ENCODE results near the gene NGFR. TPM values are rescaled to one million over a fixed set of nuclear protein-coding genes. Genes with fewer than 3 reads are reported as not detected.
A peak's percentile ranks its signal among the peaks of the same experiment; 100 is the strongest.
"Not testable (repeated sequence)": the region's sequence is repeated elsewhere in the genome, so short reads cannot be mapped to it uniquely, and the experiment has no call there.

NGFR gene
- total RNA-seq, 1 donor from 2014 or later = 14.7 TPM

DNA sequence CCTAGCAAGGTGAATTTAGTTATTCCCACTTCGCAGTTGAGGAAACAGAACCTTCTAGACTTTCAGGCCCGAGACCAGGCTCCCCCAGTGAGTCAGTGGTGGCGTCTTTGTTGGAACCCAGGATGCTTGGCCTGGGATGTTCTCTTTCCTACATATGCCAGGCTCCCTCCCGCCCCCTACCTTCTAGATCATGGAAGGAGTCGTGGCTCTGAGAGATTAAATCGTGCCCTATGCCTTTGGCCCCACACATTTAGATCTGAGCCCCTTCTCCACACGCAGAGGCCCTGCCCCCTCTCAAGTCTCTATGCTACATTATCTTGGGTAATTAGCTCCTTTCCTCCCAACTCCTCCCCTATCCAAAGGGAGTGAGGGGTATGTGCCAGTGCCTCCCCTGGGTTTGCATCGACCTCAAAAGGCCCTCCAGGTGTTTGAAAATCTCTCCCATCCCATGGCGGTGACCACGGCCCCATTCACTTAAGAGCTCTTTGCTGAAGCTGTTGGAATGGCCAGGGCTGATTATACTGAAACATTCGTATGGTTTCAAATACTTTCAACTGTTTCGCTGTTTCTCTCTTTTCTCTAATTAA, 3.0 kb downstream of the NGFR start:
- H3K4me3 Mint-ChIP-seq = peak overlapping the region; percentile 70
- no peak overlapping the region for H3K27ac Mint-ChIP-seq
- no peak for DNase-seq (ENCODE audit: low spot score in 2 of 2, unreplicated experiment in 2 of 2)
- peaks cover 62% of the 10 kb centered on the region for H3K27me3 Mint-ChIP-seq (ENCODE audit: low read depth)
- H3K4me1 Mint-ChIP-seq = peaks cover 37% of the 10 kb centered on the region
- no peaks in the 10 kb centered on the region for H3K36me3 Mint-ChIP-seq
- H3K9me3 Mint-ChIP-seq = no peaks in the 10 kb centered on the region
- TF ChIP-seq, protein P1, sequence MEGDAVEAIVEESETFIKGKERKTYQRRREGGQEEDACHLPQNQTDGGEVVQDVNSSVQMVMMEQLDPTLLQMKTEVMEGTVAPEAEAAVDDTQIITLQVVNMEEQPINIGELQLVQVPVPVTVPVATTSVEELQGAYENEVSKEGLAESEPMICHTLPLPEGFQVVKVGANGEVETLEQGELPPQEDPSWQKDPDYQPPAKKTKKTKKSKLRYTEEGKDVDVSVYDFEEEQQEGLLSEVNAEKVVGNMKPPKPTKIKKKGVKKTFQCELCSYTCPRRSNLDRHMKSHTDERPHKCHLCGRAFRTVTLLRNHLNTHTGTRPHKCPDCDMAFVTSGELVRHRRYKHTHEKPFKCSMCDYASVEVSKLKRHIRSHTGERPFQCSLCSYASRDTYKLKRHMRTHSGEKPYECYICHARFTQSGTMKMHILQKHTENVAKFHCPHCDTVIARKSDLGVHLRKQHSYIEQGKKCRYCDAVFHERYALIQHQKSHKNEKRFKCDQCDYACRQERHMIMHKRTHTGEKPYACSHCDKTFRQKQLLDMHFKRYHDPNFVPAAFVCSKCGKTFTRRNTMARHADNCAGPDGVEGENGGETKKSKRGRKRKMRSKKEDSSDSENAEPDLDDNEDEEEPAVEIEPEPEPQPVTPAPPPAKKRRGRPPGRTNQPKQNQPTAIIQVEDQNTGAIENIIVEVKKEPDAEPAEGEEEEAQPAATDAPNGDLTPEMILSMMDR (IDR thresholded peaks at IDR 0.05; ENCODE audit: unreplicated experiment) = no peak

DNA sequence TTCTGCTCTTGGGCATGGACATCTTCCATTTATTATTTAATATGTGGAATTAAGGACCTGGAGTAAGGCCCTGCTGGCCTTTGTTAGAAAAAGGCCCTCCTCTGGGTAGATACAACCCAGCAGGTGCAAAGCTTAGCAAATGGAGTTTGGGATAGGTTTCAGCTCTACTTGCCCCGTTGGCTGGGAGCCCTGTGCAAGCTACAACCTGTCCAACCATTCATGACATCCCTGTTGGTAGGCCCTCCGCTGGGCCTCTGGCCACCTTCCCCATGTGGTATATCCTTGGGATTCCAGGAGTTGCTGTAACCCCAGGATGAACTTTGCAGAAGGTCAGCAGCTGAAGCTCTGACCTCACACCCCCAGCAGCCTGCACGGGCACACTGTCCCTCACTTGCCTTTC, 6.4 kb downstream of the NGFR start:
- Mint-ChIP-seq H3K4me1 (peaks cover 40% of the 10 kb centered on the region), H3K27ac (no peak overlapping the region), H3K9me3 (no peaks in the 10 kb centered on the region), H3K4me3 (no peak overlapping the region), H3K27me3 (ENCODE audit: low read depth) (peaks cover 35% of the 10 kb centered on the region), H3K36me3 (no peaks in the 10 kb centered on the region)
- DNase-seq (ENCODE audit: low spot score in 2 of 2, unreplicated experiment in 2 of 2) = no peak
- TF ChIP-seq, protein P1 (IDR thresholded peaks at IDR 0.05; ENCODE audit: unreplicated experiment) = no peak

DNA sequence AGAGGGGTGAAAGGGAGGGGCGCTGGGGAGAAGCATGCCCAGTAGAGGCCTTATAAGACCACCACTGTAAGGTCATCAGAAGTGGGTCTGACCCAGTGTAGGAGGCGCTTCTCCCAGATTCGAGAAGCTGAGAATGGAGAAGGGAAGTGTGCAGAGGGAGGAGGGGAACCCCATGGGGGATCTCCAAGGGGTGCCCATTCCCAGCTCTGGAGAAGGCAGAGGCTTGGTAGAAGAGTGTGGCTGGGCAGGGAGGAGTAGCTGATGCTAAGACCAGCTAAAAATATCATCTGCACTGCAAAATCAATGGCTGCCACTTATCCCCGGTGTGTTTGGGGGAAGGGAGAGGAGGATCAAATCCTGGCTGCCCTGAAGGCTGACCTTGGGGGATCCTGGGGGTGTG, 7.2 kb downstream of the NGFR start:
- DNase-seq (ENCODE audit: low spot score in 2 of 2, unreplicated experiment in 2 of 2) = no peak
- no peak overlapping the region for H3K4me3 Mint-ChIP-seq
- TF ChIP-seq, protein P1 (IDR thresholded peaks at IDR 0.05; ENCODE audit: unreplicated experiment) = no peak
- H3K36me3 Mint-ChIP-seq = no peaks in the 10 kb centered on the region
- no peaks in the 10 kb centered on the region for H3K9me3 Mint-ChIP-seq
- peaks cover 45% of the 10 kb centered on the region for H3K4me1 Mint-ChIP-seq
- H3K27me3 Mint-ChIP-seq (ENCODE audit: low read depth) = peaks cover 27% of the 10 kb centered on the region
- H3K27ac Mint-ChIP-seq = no peak overlapping the region

DNA sequence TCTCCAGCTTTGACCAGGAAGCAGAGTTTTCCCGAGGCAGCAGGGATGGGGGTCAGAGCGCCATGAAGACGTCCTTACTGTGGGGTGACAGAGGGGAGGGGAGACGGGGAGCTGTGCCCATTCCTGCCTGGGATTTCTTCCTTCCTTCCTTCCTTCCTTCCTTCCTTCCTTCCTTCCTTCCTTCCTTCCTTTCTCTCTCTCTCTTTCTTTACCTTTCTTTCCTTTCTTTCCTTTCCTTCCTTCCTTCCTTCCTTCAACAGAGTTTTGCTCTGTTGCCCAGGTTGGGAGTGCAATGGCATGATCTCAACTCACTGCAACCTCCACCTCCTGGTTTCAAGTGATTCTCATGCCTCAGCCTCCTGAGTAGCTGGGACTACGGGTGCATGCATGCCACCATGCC, 7.6 kb downstream of the NGFR start:
- H3K36me3 Mint-ChIP-seq; H3K4me3 Mint-ChIP-seq; DNase-seq (ENCODE audit: low spot score in 2 of 2, unreplicated experiment in 2 of 2); H3K9me3 Mint-ChIP-seq; H3K27ac Mint-ChIP-seq: not testable (repeated sequence)
- H3K4me1 Mint-ChIP-seq = peaks cover 47% of the 10 kb centered on the region
- peaks cover 23% of the 10 kb centered on the region for H3K27me3 Mint-ChIP-seq (ENCODE audit: low read depth)

DNA sequence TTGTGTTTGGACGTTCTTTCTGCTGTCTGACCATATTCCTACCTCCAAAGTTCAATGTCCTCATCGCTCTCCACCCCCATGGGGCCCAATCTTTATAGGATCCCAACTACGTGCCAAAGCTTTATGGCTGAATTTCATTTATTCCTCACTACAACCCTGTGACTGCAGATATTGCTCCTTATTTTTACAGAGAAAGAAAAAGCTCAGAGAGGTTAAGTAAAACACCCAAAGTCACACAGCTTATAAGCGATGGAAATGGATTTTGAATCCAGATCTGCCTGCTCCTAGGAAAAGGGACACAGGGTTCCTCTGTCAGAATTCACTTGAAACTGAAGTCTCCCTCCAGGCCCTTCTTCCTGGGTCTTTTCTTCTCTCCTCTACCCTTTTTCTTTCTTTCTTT, 9.3 kb downstream of the NGFR start:
- Mint-ChIP-seq H3K27ac (no peak overlapping the region), H3K36me3 (no peaks in the 10 kb centered on the region), H3K4me1 (peaks cover 45% of the 10 kb centered on the region), H3K27me3 (ENCODE audit: low read depth) (peaks cover 7% of the 10 kb centered on the region), H3K9me3 (no peaks in the 10 kb centered on the region), H3K4me3 (no peak overlapping the region)
- TF ChIP-seq, protein P1 (IDR thresholded peaks at IDR 0.05; ENCODE audit: unreplicated experiment) = no peak
- no peak for DNase-seq (ENCODE audit: low spot score in 2 of 2, unreplicated experiment in 2 of 2)

DNA sequence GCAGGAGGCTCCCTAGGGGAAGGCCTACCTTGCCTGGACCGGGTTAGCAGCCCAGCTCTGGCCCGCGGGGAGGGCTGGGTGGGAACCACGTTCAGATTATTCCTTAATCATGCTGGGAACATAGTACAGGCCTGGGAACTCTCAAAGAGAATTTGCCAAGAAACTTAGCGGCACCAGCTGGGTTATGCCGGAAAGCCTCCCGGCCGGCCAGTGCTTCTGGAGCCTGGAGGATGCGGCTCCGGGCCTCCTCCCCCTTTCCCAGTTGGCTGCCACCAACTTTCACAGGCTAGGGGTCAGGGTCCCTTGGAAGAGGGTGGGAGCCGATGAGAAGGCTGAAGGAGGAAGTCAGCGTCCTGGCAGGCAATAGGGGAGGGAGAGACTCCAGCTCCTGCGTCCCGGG, 10.8 kb downstream of the NGFR start:
- TF ChIP-seq, protein P1 (IDR thresholded peaks at IDR 0.05; ENCODE audit: unreplicated experiment) = no peak
- Mint-ChIP-seq H3K36me3 (no peaks in the 10 kb centered on the region), H3K4me1 (peaks cover 42% of the 10 kb centered on the region), H3K27me3 (ENCODE audit: low read depth) (peaks cover 3% of the 10 kb centered on the region), H3K9me3 (no peaks in the 10 kb centered on the region), H3K27ac (no peak overlapping the region), H3K4me3 (no peak overlapping the region)
- DNase-seq (ENCODE audit: low spot score in 2 of 2, unreplicated experiment in 2 of 2) = no peak
